HepG2 (cell line): ENCODE measurements around the gene ZNF117. TPM values are rescaled to one million over a fixed set of nuclear protein-coding genes. Genes with fewer than 3 reads are reported as not detected.
"Not testable (repeated sequence)": the region's sequence is repeated elsewhere in the genome, so short reads cannot be mapped to it uniquely, and the experiment has no call there.

Experiments used
- ATAC-seq: fragments of 200-7000 bp; cut with Tn5 transposase; 3 replicates; pipeline ENCODE4 v1.9.1; 2020; ENCODE audit warnings: mild to moderate bottlenecking, moderate library complexity
- BruUV-seq: library from RNA; stranded (reverse); fragments of 400-500 nt; replicated peaks from 2 replicates; lab custom pipeline; 2021; lab: Mats Ljungman, UMichigan
- CTCF ChIA-PET: fragments of 300-600 bp; formaldehyde crosslinking; extraction: SDS; loops from one replicate; lab custom pipeline; 2021; ENCODE audit warnings: low total read pairs, inconsistent platforms, low intra/inter-chr PET ratio; lab: Yijun Ruan, JAX
- POLR2A ChIA-PET: fragments of 350-600 bp; sonication (Branson Sonifier 250); formaldehyde crosslinking; loops from one replicate; lab custom pipeline; 2020; ENCODE audit warnings: antibody characterized with exemption, inconsistent platforms; lab: Yijun Ruan, JAX
- DNase-seq: peaks from one replicate; pipeline ENCODE4 v3.0.0-alpha.2; 2015; ENCODE audit warnings: low spot score
- FAIRE-seq: peaks from 3 replicates; lab custom pipeline; 2011; peaks lifted over from hg19 to GRCh38; lab: Jason Lieb, UNC
- H2AFZ ChIP-seq: one replicate; pipeline ENCODE4 v1.6.1; 2011; ENCODE audit warnings: low read length, inconsistent platforms
- H3K27ac ChIP-seq: fragments of 300-600 bp; 3 replicates; pipeline ENCODE4 v1.8.0; 2011; ENCODE audit warnings: mixed run types, mild to moderate bottlenecking, mixed read lengths, low read length, inconsistent platforms; ENCODE audit not compliant: insufficient read depth; ENCODE audit errors: extremely low read length
- H3K27me3 ChIP-seq, 2 experiments: fragments of 200-600 bp in 1 of 2; 2 replicates in 1 of 2; 3 replicates in 1 of 2; pipeline versions ENCODE4 v1.6.0 to v1.8.0; 2011; ENCODE audit warnings: low read length in 2 of 2, mild to moderate bottlenecking in 2 of 2, moderate library complexity in 2 of 2, inconsistent platforms in 1 of 2; ENCODE audit not compliant: insufficient read depth in 2 of 2, control insufficient read depth in 1 of 2
- H3K36me3 ChIP-seq, 2 experiments: fragments of 200-600 bp in 1 of 2; replicated peaks in 1 of 2; 2 replicates in 1 of 2; 3 replicates in 1 of 2; pipeline versions ENCODE4 v1.5.1 to v1.8.0; 2011; ENCODE audit warnings: low read length in 2 of 2, inconsistent platforms in 1 of 2; ENCODE audit not compliant: insufficient read depth in 2 of 2, control insufficient read depth in 1 of 2
- H3K4me1 ChIP-seq: 2 replicates; pipeline ENCODE4 v1.5.1; 2012; ENCODE audit warnings: low read length, inconsistent platforms; ENCODE audit not compliant: insufficient read depth
- H3K4me2 ChIP-seq: 2 replicates; pipeline ENCODE4 v1.6.0; 2011; ENCODE audit warnings: low read depth, low read length, inconsistent platforms
- H3K4me3 ChIP-seq, 3 experiments: fragments of 200-600 bp in 1 of 3; sonication (generic), shearing (Covaris generic) in 1 of 3; replicated peaks in 1 of 3; 2 replicates each; pipeline ENCODE4 v1.5.1; 2011 to 2016; ENCODE audit warnings: low read length in 3 of 3, inconsistent platforms in 2 of 3, low read depth in 2 of 3, mild to moderate bottlenecking in 2 of 3, control low read depth in 1 of 3, mixed read lengths in 1 of 3; ENCODE audit not compliant: insufficient read depth in 1 of 3
- H3K79me2 ChIP-seq: one replicate; pipeline ENCODE4 v1.6.1; 2011; ENCODE audit warnings: low read length, inconsistent platforms; ENCODE audit not compliant: insufficient read depth
- H3K9ac ChIP-seq: 2 replicates; pipeline ENCODE4 v1.6.0; 2011; ENCODE audit warnings: mild to moderate bottlenecking, low read depth, low read length, inconsistent platforms; ENCODE audit not compliant: insufficient read depth
- H3K9me3 ChIP-seq: 2 replicates; pipeline ENCODE4 v1.5.1; 2012; ENCODE audit warnings: mild to moderate bottlenecking, low read length
- H4K20me1 ChIP-seq: 2 replicates; pipeline ENCODE4 v1.6.0; 2011; ENCODE audit warnings: inconsistent platforms, mild to moderate bottlenecking, low read length, moderate library complexity; ENCODE audit not compliant: insufficient read depth
- DMAP1 ChIP-seq: IDR thresholded peaks from 2 replicates; pipeline ENCODE4 v1.6.1; 2016
- GABPB1 ChIP-seq: IDR thresholded peaks from 2 replicates; pipeline ENCODE4 v1.6.1; 2016; ENCODE audit warnings: mild to moderate bottlenecking, missing genetic modification reagents, moderate library complexity, missing compliant biosample characterization
- KMT2A ChIP-seq: sonication (generic); formaldehyde crosslinking; IDR thresholded peaks from 2 replicates; pipeline ENCODE4 v1.4.0; 2020; ENCODE audit warnings: missing genetic modification reagents
- UBTF ChIP-seq: sonication (generic); formaldehyde crosslinking; IDR thresholded peaks from 2 replicates; pipeline ENCODE4 v1.4.0; 2020; ENCODE audit warnings: mild to moderate bottlenecking, missing genetic modification reagents
- ZFY ChIP-seq: sonication (generic); formaldehyde crosslinking; IDR thresholded peaks from 2 replicates; pipeline ENCODE4 v1.4.0; 2020; ENCODE audit warnings: missing genetic modification reagents
- whole genome bisulfite sequencing: methylation state at CpG from one replicate; pipeline ENCODE4 v1.1.6; 2017; ENCODE audit warnings: low lambda C conversion rate; 5-methylcytosine and 5-hydroxymethylcytosine counted together
- in situ Hi-C: cut with HindIII; loops from 2 replicates; pipeline ENCODE4 v1.10.0; 2017; ENCODE audit warnings: low pct_unique_long_range_greater_than_20kb; ENCODE audit not compliant: extremely low pct_ligation_motif_present
- intact Hi-C: fragments of 100-400 bp; cut with micrococcal nuclease; formaldehyde crosslinking; loops from one replicate; pipeline ENCODE4 v1.10.0; 2022; ENCODE audit not compliant: unreplicated experiment
- polyA plus RNA-seq, 8 experiments: library from polyadenylated mRNA; depleted of rRNA in 3 of 8; stranded (reverse) in 7 of 8; unstranded in 1 of 8; fragments of >200 nt; fragmentation: Illumina TruSeq in 4 of 8; extraction: Trizol in 4 of 8; gene quantifications; 2 replicates each; pipeline versions ENCODE4 v1.2.1 to v1.2.3, GENCODE V29; 2011 to 2016; ENCODE audit warnings: low read depth in 4 of 8, missing spikeins in 1 of 8, mixed read lengths in 1 of 8; ENCODE audit not compliant: insufficient read depth in 1 of 8
- total RNA-seq, 5 experiments: library from RNA; depleted of rRNA; stranded (reverse); fragments of >200 nt; fragmentation: Illumina TruSeq; extraction: Trizol; gene quantifications; 2 replicates each; pipeline ENCODE4 v1.2.3, GENCODE V29; 2016; ENCODE audit warnings: low read depth in 1 of 5

Gene ZNF117
- total and polyA plus RNA-seq, 2 of the 13 experiments (the other 11 are each of a cell fraction or from before 2014, with no cell fraction given), result 6.6 to 20.0 TPM

GRCh38 chr7:65038767-65039166 lies 47.9 kb upstream of the ZNF117 start:
- peak overlapping the region; percentile 73 for H3K4me2 ChIP-seq
- H3K9me3 ChIP-seq, in situ Hi-C loops, H2AFZ ChIP-seq, CTCF ChIA-PET, FAIRE-seq, H3K27me3 ChIP-seq: not testable (repeated sequence)
- peaks cover 32% of the 10 kb centered on the region for H3K79me2 ChIP-seq
- peaks cover 11% of the 10 kb centered on the region; the same call in 1 of the 2 replicates for H4K20me1 ChIP-seq
- H3K9ac ChIP-seq, result peak overlapping the region; percentile 91
- peaks cover 42% of the 10 kb centered on the region for H3K4me1 ChIP-seq
- TF ChIP-seq DMAP1 (CRISPR knock-in tag) (0 out of 2 replicates have a peak, but pooled peaks have one; percentile 0), UBTF (CRISPR knock-in tag) (peak; percentile 58), KMT2A (peak; percentile 57), ZFY (CRISPR knock-in tag) (peak; percentile 48; the same call in 1 of the 2 replicates), GABPB1 (CRISPR knock-in tag) (peak; percentile 13; the same call in 1 of the 2 replicates)
- TF ChIP-seq, all 625 proteins: peak for 5; not testable (repeated sequence) for 620
- intact Hi-C loops, result loop anchor here (5.0 kb wide), 1 partner anchor 36 kb away; no protein-coding TSS in a partner anchor
- POLR2A ChIA-PET, result interaction anchor here (1.2 to 3.8 kb wide), 6 partner anchors 18 to 41 kb away, joined by 3 to 68 read pairs (median 6); partner anchors contain the start of gene ERV3-1
- not testable (repeated sequence) for H3K36me3 ChIP-seq, BruUV-seq
- H3K27ac ChIP-seq, result peak overlapping the region; percentile 83
- DNase-seq (peak; percentile 23), ATAC-seq (peak; percentile 53)
- WGBS, result 0% methylated on average over 1 of the region's 35 CpGs
- peak overlapping the region; percentile 90 to 91 (median 91) for H3K4me3 ChIP-seq
